ENCODE measurements around the gene BAIAP2L2.

Gene BAIAP2L2

GRCh38 chr22:38129021-38129420 is 18.5 kb upstream of the BAIAP2L2 start:
- H3K4me3 ChIP-seq (ENCODE audit: low read depth, low read length): no peak overlapping the region
- no peak for TF ChIP-seq CTCF (IDR thresholded peaks at IDR 0.05; ENCODE audit: low read depth, low read length)
- DNase-seq (ENCODE audit: low read depth, low spot score): no peak
- in situ Hi-C loops (cut with HindIII; ENCODE audit: low sequenced_read_pairs): no loop called here

GRCh38 chr22:38127869-38128268 is 17.4 kb upstream of the BAIAP2L2 start:
- DNase-seq (ENCODE audit: low read depth, low spot score): no peak
- no peak overlapping the region for H3K4me3 ChIP-seq (ENCODE audit: low read depth, low read length)
- in situ Hi-C loops (cut with HindIII; ENCODE audit: low sequenced_read_pairs): no loop called here
- no peak for TF ChIP-seq CTCF (IDR thresholded peaks at IDR 0.05; ENCODE audit: low read depth, low read length)

GRCh38 chr22:38126928-38127668 is 16.6 kb upstream of the BAIAP2L2 start:
- no peak overlapping the region for H3K4me3 ChIP-seq (ENCODE audit: low read depth, low read length)
- no peak for TF ChIP-seq CTCF (IDR thresholded peaks at IDR 0.05; ENCODE audit: low read depth, low read length)
- in situ Hi-C loops (cut with HindIII; ENCODE audit: low sequenced_read_pairs): no loop called here
- no peak for DNase-seq (ENCODE audit: low read depth, low spot score)

- no peak overlapping the region for H3K4me3 ChIP-seq (ENCODE audit: low read depth, low read length)
- no peak for TF ChIP-seq CTCF (IDR thresholded peaks at IDR 0.05; ENCODE audit: low read depth, low read length)
- in situ Hi-C loops (cut with HindIII; ENCODE audit: low sequenced_read_pairs): no loop called here
- DNase-seq (ENCODE audit: low read depth, low spot score): no peak
These were observed 15.3 kb upstream of the BAIAP2L2 start for GRCh38 chr22:38125751-38126201.

- in situ Hi-C loops (cut with HindIII; ENCODE audit: low sequenced_read_pairs): no loop called here
- H3K4me3 ChIP-seq (ENCODE audit: low read depth, low read length): no peak overlapping the region
- DNase-seq (ENCODE audit: low read depth, low spot score): no peak
- no peak for TF ChIP-seq CTCF (IDR thresholded peaks at IDR 0.05; ENCODE audit: low read depth, low read length)
These were observed 14.6 kb upstream of the BAIAP2L2 start for GRCh38 chr22:38125038-38125610.

- DNase-seq (ENCODE audit: low read depth, low spot score): no peak
- no peak overlapping the region for H3K4me3 ChIP-seq (ENCODE audit: low read depth, low read length)
- TF ChIP-seq CTCF (IDR thresholded peaks at IDR 0.05; ENCODE audit: low read depth, low read length): no peak
- in situ Hi-C loops (cut with HindIII; ENCODE audit: low sequenced_read_pairs): no loop called here
These were observed 13.9 kb upstream of the BAIAP2L2 start for GRCh38 chr22:38124236-38124974.

Data from astrocyte of the spinal cord (primary cell).